ENCODE measurements around the gene DNAJC12. TPM values are rescaled to one million over a fixed set of nuclear protein-coding genes. Genes with fewer than 3 reads are reported as not detected.

Gene DNAJC12
- total and polyA plus RNA-seq, 2 of the 8 experiments (the other 6 are each of a cell fraction or from before 2014, with no cell fraction given) = 0.86 to 4.2 TPM

- no peak overlapping the region for H3K4me3 ChIP-seq (ENCODE audit: extremely low read depth in 1 of 4, insufficient read depth in 2 of 4, low read depth in 3 of 4, low read length in 4 of 4)
- H3K27ac ChIP-seq (ENCODE audit: low read depth, low read length) = no peak overlapping the region
- H2BK5ac ChIP-seq (ENCODE audit: low read depth, low read length) = no peak overlapping the region
- ChIA-PET CTCF (ENCODE audit: partially characterized antibody) (interaction anchor here (0.6 to 6.8 kb wide), 23 partner anchors 8 to 1294 kb away, joined by 3 to 82 read pairs (median 6); partner anchors contain the start of gene CTNNA3), POLR2A (ENCODE audit: partially characterized antibody) (no interaction called here)
- no peak for FAIRE-seq
- no peak overlapping the region for H3K4ac ChIP-seq (replicated peaks; ENCODE audit: insufficient read length, low read depth, low read length)
- H2BK120ac ChIP-seq (replicated peaks; ENCODE audit: low read depth, low read length) = no peak overlapping the region
- no peaks in the 10 kb centered on the region for H3K23me2 ChIP-seq (ENCODE audit: low read depth, low read length)
- H2BK20ac ChIP-seq (ENCODE audit: low read length) = no peak overlapping the region
- no peak overlapping the region for H4K8ac ChIP-seq (ENCODE audit: extremely low read depth, insufficient read depth, low read length)
- H4K91ac ChIP-seq (replicated peaks; ENCODE audit: insufficient read length, low read length) = no peak overlapping the region
- no peak overlapping the region for H3K14ac ChIP-seq (ENCODE audit: insufficient read length)
- H2AK5ac ChIP-seq (ENCODE audit: low read depth, low read length) = no peak overlapping the region
- no peak overlapping the region for H2AFZ ChIP-seq (ENCODE audit: low read length)
- H2BK12ac ChIP-seq (ENCODE audit: low read depth, low read length) = no peak overlapping the region
- DNase-seq (ENCODE audit: low read depth in 1 of 2, low spot score in 2 of 2) = peak in 1 of 2 experiments; percentile 32
- H3K9me3 ChIP-seq (ENCODE audit: insufficient read depth in 2 of 2, low read depth in 1 of 2, low read length in 1 of 2) = no peaks in the 10 kb centered on the region
- no peak overlapping the region for H3K4me2 ChIP-seq (ENCODE audit: insufficient read depth in 1 of 2, low read depth in 2 of 2, low read length in 2 of 2)
- no peaks in the 10 kb centered on the region for H3K79me2 ChIP-seq (ENCODE audit: control insufficient read depth in 1 of 2, insufficient read depth in 2 of 2, low read length in 2 of 2)
- H2BK15ac ChIP-seq (ENCODE audit: low read length) = no peak overlapping the region
- no peaks in the 10 kb centered on the region for H3K4me1 ChIP-seq (replicated peaks in 1 of 4; ENCODE audit: control insufficient read depth in 3 of 4, insufficient read depth in 4 of 4, low read length in 3 of 4)
- no peak overlapping the region for H4K5ac ChIP-seq (ENCODE audit: insufficient read length, low read depth, low read length)
- 55% methylated on average over 4 of the region's 4 CpGs; no CpG with 5 or more reads in 1 of the 2 experiments for WGBS, 2 experiments (ENCODE audit: extremely low coverage in 1 of 2, insufficient coverage in 1 of 2, insufficient read length in 1 of 2, insufficient replicate concordance in 2 of 2, low coverage in 1 of 2, low lambda C conversion rate in 2 of 2, missing lambda C conversion rate in 1 of 2)
- no peak overlapping the region for H3K18ac ChIP-seq (ENCODE audit: extremely low read depth, low read length)
- H3K23ac ChIP-seq (ENCODE audit: insufficient read length) = no peak overlapping the region
- no peak for TF ChIP-seq BCL11A (IDR thresholded peaks at IDR 0.05; ENCODE audit: low read depth in 2 of 2, low read length in 2 of 2)
- no peak for TF ChIP-seq TAF1 (IDR thresholded peaks at IDR 0.05; ENCODE audit: low read depth, low read length)
- TF ChIP-seq SIRT6 (IDR thresholded peaks at IDR 0.05; ENCODE audit: low read length) = no peak
- no peak for TF ChIP-seq SRF (IDR thresholded peaks at IDR 0.05; ENCODE audit: low read depth, low read length)
- no peak for TF ChIP-seq EGR1 (IDR thresholded peaks at IDR 0.05; ENCODE audit: borderline replicate concordance, low read depth, low read length)
- no peak for TF ChIP-seq SAP30 (IDR thresholded peaks at IDR 0.05; ENCODE audit: insufficient read depth, insufficient replicate concordance, low read length)
- TF ChIP-seq USF2 (IDR thresholded peaks at IDR 0.05; ENCODE audit: low read length) = no peak
- no peaks in the 10 kb centered on the region for H3K79me1 ChIP-seq (ENCODE audit: low read depth, low read length)
- H3K27me3 ChIP-seq (replicated peaks in 1 of 4; ENCODE audit: control insufficient read depth in 3 of 4, extremely low read depth in 1 of 4, insufficient read depth in 3 of 4, low read length in 3 of 4) = no peaks in the 10 kb centered on the region
- H3K56ac ChIP-seq (replicated peaks; ENCODE audit: insufficient read length, low read depth, low read length) = no peak overlapping the region
- H3K9ac ChIP-seq (replicated peaks in 1 of 4; ENCODE audit: extremely low read depth in 1 of 4, low read depth in 3 of 4, low read length in 3 of 4) = no peak overlapping the region
- H4K20me1 ChIP-seq (replicated peaks in 1 of 2; ENCODE audit: control insufficient read depth in 1 of 2, insufficient read depth in 2 of 2, low read length in 2 of 2) = no peaks in the 10 kb centered on the region
- no peaks in the 10 kb centered on the region for H3K36me3 ChIP-seq (ENCODE audit: control insufficient read depth in 2 of 4, insufficient read depth in 4 of 4, low read length in 3 of 4)
Measured at GRCh38 chr10:67780759-67781538, 57.0 kb downstream of the DNAJC12 start.
